PC-9 (cell line): ENCODE measurements around the gene MYL6. TPM values are rescaled to one million over a fixed set of nuclear protein-coding genes. Genes with fewer than 3 reads are reported as not detected.

Source experiments
- Bru-seq: library from RNA; stranded (reverse); fragments of 400-500 nt; gene quantifications from one replicate; lab custom pipeline; 2021; lab: Mats Ljungman, UMichigan
- BruChase-seq, 2 experiments: library from RNA; stranded (reverse); fragments of 400-500 nt; gene quantifications; one replicate each; lab custom pipeline; 2021; lab: Mats Ljungman, UMichigan
- BruUV-seq: library from RNA; stranded (reverse); fragments of 400-500 nt; replicated peaks from 2 replicates; lab custom pipeline; 2021; lab: Mats Ljungman, UMichigan
- CTCF ChIA-PET: fragments of 300-600 bp; sonication (Branson Sonifier 250); formaldehyde crosslinking; loops from one replicate; lab custom pipeline; 2022; ENCODE audit warnings: antibody characterized with exemption; lab: Charles Lee
- POLR2A ChIA-PET: fragments of 300-600 bp; sonication (Branson Sonifier 250); formaldehyde crosslinking; loops from one replicate; lab custom pipeline; 2022; ENCODE audit warnings: antibody characterized with exemption; ENCODE audit not compliant: unreplicated experiment; lab: Charles Lee
- DNase-seq, 2 experiments: peaks; one replicate each; pipeline versions ENCODE4 v3.0.0 to v3.0.0-alpha.2; 2015 to 2022; ENCODE audit warnings: mixed read lengths in 1 of 2
- H2AFZ ChIP-seq: fragments of 200-600 bp; sonication (generic); 2 replicates; pipeline ENCODE4 v1.8.1; 2017; ENCODE audit warnings: antibody characterized with exemption
- H3F3A ChIP-seq: fragments of 200-600 bp; sonication (generic); 2 replicates; pipeline ENCODE4 v1.8.1; 2017; ENCODE audit warnings: antibody characterized with exemption, mild to moderate bottlenecking, low read depth; ENCODE audit not compliant: insufficient read depth
- H3K27ac ChIP-seq: fragments of 200-600 bp; sonication (generic); 2 replicates; pipeline ENCODE4 v1.6.1; 2016; ENCODE audit warnings: mixed run types
- H3K27me3 ChIP-seq: fragments of 200-600 bp; sonication (generic); 2 replicates; pipeline ENCODE4 v1.6.1; 2016; ENCODE audit warnings: low read depth, mixed run types; ENCODE audit not compliant: insufficient read depth
- H3K36me3 ChIP-seq: fragments of 200-600 bp; sonication (generic); 2 replicates; pipeline ENCODE4 v1.6.1; 2016; ENCODE audit warnings: low read depth, mixed run types
- H3K4me1 ChIP-seq: fragments of 200-600 bp; sonication (generic); replicated peaks from 2 replicates; pipeline ENCODE4 v1.6.1; 2016; ENCODE audit warnings: mixed run types; ENCODE audit not compliant: insufficient read depth
- H3K4me2 ChIP-seq: fragments of 200-600 bp; sonication (generic); 2 replicates; pipeline ENCODE4 v1.6.1; 2017; ENCODE audit warnings: mixed run types
- H3K4me3 ChIP-seq: fragments of 200-600 bp; sonication (generic); 2 replicates; pipeline ENCODE4 v1.6.1; 2016; ENCODE audit warnings: mixed run types
- H3K79me2 ChIP-seq: fragments of 200-600 bp; sonication (generic); 2 replicates; pipeline ENCODE4 v1.6.1; 2017; ENCODE audit warnings: low read depth, mixed run types
- H3K9me2 ChIP-seq: fragments of 200-600 bp; sonication (generic); 2 replicates; pipeline ENCODE4 v1.8.1; 2017; ENCODE audit warnings: mild to moderate bottlenecking; ENCODE audit not compliant: insufficient read depth
- H3K9me3 ChIP-seq: fragments of 200-600 bp; sonication (generic); 2 replicates; pipeline ENCODE4 v1.8.1; 2016; ENCODE audit warnings: low read depth; ENCODE audit not compliant: insufficient read depth
- H4K20me1 ChIP-seq: fragments of 200-600 bp; sonication (generic); 2 replicates; pipeline ENCODE4 v1.8.1; 2017; ENCODE audit not compliant: insufficient read depth
- EZH2 ChIP-seq: fragments of 200-600 bp; sonication (generic); IDR thresholded peaks from 2 replicates; pipeline ENCODE4 v1.8.0; 2017; ENCODE audit warnings: antibody characterized with exemption, low read depth
- intact Hi-C: fragments of 100-400 bp; cut with micrococcal nuclease; formaldehyde crosslinking; loops from one replicate; pipeline ENCODE4 v1.10.0; 2022; ENCODE audit not compliant: unreplicated experiment
- long read RNA-seq: library from polyadenylated mRNA; stranded (forward); transcript quantifications from one replicate; pipeline ENCODE4 v2.0.0, GENCODE V29; 2022
- total RNA-seq: library from RNA; stranded (reverse); gene quantifications from 2 replicates; pipeline ENCODE4 v1.2.3, GENCODE V29; 2021
- TF ChIP-seq, protein P1 (sequence below): fragments of 200-600 bp; sonication (generic); conservative IDR thresholded peaks from 2 replicates; pipeline ENCODE4 v1.6.1; 2017; ENCODE audit warnings: mixed run types, antibody characterized with exemption, mild to moderate bottlenecking, moderate library complexity

The MYL6 gene
- 666 and 697 TPM in 2 replicates for total RNA-seq
- Bru-seq, nascent RNA, result percentile 98 among the genes with signal in this experiment
- BruChase-seq, experiment 1, labeled RNA remaining after a 2-hour chase, result percentile 98 among the genes with signal in this experiment
- BruChase-seq, experiment 2, labeled RNA remaining after a 6-hour chase, result percentile 98 among the genes with signal in this experiment
- long read RNA-seq, transcript MYL6-207 (6 exons, 655 nt), result major isoform, 1,013 of 1,972 reads
- long read RNA-seq, transcript MYL6-219 (5 exons, 1,438 nt), result minor isoform, 54 of 1,972 reads
- long read RNA-seq, transcript MYL6-211 (5 exons, 528 nt), result minor isoform, 24 of 1,972 reads
- long read RNA-seq, transcript MYL6-218 (7 exons, 901 nt), result minor isoform, 333 of 1,972 reads
- long read RNA-seq, partial matches to known transcripts, result 452 of 1,972 reads
- long read RNA-seq, other reads (novel, unspliced or antisense), result 77 of 1,972 reads

DNA sequence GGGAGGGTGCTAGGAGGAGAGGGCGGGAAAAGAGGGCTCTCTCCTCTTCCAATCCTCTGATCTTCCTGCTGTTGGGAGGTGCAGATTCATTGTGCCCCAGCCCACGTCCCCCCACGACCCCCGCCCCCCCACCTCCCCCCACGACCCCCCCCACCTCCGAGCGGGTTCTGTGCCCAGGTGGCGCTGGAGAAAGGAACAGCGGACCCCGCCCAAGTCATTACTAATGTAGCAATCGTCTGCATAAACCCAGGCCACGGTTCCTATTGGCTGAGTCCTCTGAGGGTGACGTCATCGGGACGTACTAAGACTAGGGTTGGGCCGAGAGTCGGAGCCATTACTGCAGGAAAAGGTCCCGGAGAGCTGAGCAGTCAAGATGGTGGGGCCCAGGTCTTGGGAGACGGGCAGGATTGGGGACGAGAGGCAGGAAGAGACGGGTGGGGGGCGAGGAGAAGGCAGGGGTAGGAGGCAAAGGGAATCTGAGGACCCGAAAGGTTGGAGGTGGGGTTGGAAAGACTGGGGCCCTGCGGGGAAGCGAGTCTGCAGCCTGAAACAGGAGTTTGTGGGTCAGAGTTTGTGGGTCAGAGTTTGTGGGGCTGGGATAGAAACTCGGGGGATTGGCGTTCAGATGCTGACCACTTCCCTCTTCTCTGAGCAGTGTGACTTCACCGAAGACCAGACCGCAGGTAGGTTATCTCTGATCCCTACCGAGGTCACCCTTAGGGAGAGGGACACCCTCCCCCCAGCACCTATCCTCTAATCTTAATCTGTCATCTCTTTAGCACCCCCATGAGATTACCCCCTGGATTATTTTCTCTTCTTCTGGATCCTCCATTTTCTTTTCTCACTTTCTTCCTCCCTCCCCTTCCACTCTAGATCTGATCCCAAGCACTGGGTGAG, at the start of gene MYL6:
Gene MYL6, plus strand, starts transcription at position 331 of the 897 bp plus-strand sequence. Its CDS starts 43 bp downstream, at position 374.
- H3K9me2 ChIP-seq, result no peaks in the 10 kb centered on the region
- CTCF ChIA-PET, result no interaction called here
- H3K27ac ChIP-seq, result peak within 1 kb of the TSS; percentile 82
- peak within 1 kb of the TSS; percentile 89 for H3K4me2 ChIP-seq
- peaks cover 38% of the 10 kb centered on the region for H3K79me2 ChIP-seq
- DNase-seq, result peak; percentile 89 to 93
- TF ChIP-seq, protein P1, sequence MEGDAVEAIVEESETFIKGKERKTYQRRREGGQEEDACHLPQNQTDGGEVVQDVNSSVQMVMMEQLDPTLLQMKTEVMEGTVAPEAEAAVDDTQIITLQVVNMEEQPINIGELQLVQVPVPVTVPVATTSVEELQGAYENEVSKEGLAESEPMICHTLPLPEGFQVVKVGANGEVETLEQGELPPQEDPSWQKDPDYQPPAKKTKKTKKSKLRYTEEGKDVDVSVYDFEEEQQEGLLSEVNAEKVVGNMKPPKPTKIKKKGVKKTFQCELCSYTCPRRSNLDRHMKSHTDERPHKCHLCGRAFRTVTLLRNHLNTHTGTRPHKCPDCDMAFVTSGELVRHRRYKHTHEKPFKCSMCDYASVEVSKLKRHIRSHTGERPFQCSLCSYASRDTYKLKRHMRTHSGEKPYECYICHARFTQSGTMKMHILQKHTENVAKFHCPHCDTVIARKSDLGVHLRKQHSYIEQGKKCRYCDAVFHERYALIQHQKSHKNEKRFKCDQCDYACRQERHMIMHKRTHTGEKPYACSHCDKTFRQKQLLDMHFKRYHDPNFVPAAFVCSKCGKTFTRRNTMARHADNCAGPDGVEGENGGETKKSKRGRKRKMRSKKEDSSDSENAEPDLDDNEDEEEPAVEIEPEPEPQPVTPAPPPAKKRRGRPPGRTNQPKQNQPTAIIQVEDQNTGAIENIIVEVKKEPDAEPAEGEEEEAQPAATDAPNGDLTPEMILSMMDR, result no peak
- TF ChIP-seq EZH2, result no peak
- H4K20me1 ChIP-seq, result peaks cover 22% of the 10 kb centered on the region
- peaks cover 26% of the 10 kb centered on the region for H3K4me1 ChIP-seq
- H3K27me3 ChIP-seq, result no peaks in the 10 kb centered on the region
- H2AFZ ChIP-seq, result 0 out of 2 replicates have a peak within 1 kb of the TSS, but pooled peaks have one; percentile 67
- BruUV-seq, result no TSS peak
- peak within 1 kb of the TSS; percentile 95 for H3K4me3 ChIP-seq
- H3F3A ChIP-seq, result peaks cover 53% of the 10 kb centered on the region
- intact Hi-C loops, result loop anchor here (5.0 kb wide), 1 partner anchor 41 kb away; the partner anchor contains the start of genes RPL41 and ZC3H10
- H3K9me3 ChIP-seq, result no peaks in the 10 kb centered on the region
- peaks cover 36% of the 10 kb centered on the region for H3K36me3 ChIP-seq
- POLR2A ChIA-PET, result interaction anchor here (0.6 to 1.6 kb wide), 5 partner anchors 23 to 588 kb away, joined by 3 to 13 read pairs (median 5); partner anchors contain the start of gene ESYT1

DNA sequence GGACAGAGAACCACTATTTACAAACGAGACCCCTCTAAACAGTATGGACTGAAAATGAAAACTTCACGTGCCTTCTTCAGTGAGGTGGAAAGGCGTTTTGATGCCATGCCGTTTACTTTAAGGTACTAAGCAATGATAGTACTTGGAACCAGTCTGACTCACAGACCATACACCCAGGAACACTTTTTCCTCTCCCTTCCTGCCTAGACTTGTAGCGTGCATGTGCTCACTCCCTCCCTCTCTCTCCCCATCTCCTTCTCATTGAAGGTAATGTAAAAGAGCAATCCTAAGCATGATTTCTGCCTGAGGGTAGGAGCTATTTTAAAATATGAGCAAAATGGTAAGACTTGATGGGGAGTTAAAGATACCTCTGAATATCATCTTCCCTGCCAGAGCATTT, 47.6 kb upstream of the MYL6 start:
- Histone ChIP-seq H3K4me2 (no peak overlapping the region), H3K36me3 (peaks cover 49% of the 10 kb centered on the region), H2AFZ (no peak overlapping the region), H3F3A (peaks cover 87% of the 10 kb centered on the region), H3K4me1 (peaks cover 20% of the 10 kb centered on the region), H3K9me2 (no peaks in the 10 kb centered on the region), H3K79me2 (peaks cover 31% of the 10 kb centered on the region), H3K9me3 (no peaks in the 10 kb centered on the region), H3K27me3 (no peaks in the 10 kb centered on the region), H3K4me3 (no peak overlapping the region), H4K20me1 (peaks cover 12% of the 10 kb centered on the region), H3K27ac (no peak overlapping the region)
- no peak for DNase-seq
- no TSS peak for BruUV-seq
- TF ChIP-seq EZH2, result no peak
- TF ChIP-seq, protein P1, result no peak
- ChIA-PET POLR2A (no interaction called here), CTCF (no interaction called here)
- intact Hi-C loops, result no loop called here

DNA sequence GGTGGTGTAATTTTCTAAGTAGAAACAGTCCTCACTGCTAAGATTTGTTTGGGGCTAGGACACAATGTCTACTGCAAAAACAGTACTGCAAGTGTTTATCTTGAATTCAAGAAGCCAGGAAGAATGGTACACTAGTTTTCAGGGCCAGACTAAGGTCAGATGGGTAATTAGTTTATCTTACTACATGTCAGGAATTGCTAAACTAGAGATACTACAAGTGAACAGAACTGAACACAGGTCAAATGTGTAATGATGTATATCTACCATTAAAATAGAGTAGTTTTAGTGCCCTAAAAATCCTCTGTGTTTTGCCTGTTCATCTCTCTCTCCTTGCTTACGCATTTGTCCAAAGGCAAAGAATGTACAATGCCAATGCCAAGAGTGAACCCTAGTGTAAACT, 44.1 kb upstream of the MYL6 start:
- no peak for DNase-seq
- no peak overlapping the region for H3K4me3 ChIP-seq
- H3K27me3 ChIP-seq, result no peaks in the 10 kb centered on the region
- peaks cover 83% of the 10 kb centered on the region for H3F3A ChIP-seq
- peaks cover 11% of the 10 kb centered on the region for H3K4me1 ChIP-seq
- H3K4me2 ChIP-seq, result no peak overlapping the region
- H4K20me1 ChIP-seq, result no peaks in the 10 kb centered on the region
- no peak overlapping the region for H2AFZ ChIP-seq
- peaks cover 27% of the 10 kb centered on the region for H3K36me3 ChIP-seq
- TF ChIP-seq, protein P1, result no peak
- peak overlapping the region; percentile 28; the same call in 1 of the 2 replicates for H3K27ac ChIP-seq
- POLR2A ChIA-PET, result no interaction called here
- CTCF ChIA-PET, result no interaction called here
- no TSS peak for BruUV-seq
- intact Hi-C loops, result no loop called here
- no peaks in the 10 kb centered on the region for H3K9me3 ChIP-seq
- peaks cover 17% of the 10 kb centered on the region for H3K79me2 ChIP-seq
- no peaks in the 10 kb centered on the region for H3K9me2 ChIP-seq
